Subcutaneous adipose tissue (tissue), 4 donors: ENCODE data around the gene ULBP1. TPM values are rescaled to one million over a fixed set of nuclear protein-coding genes. Genes with fewer than 3 reads are reported as not detected.

Experiments
- CTCF ChIP-seq: fragments of 450-650 bp; IDR thresholded peaks from one replicate; pipeline ENCODE4 v1.5.1; 2016; ENCODE audit warnings: low read depth, mild to moderate bottlenecking, control low read depth, antibody characterized with exemption, moderate library complexity
- total RNA-seq, 4 donors: library from RNA; depleted of rRNA; stranded (reverse); fragments of >200 nt; gene quantifications; one replicate each; pipeline ENCODE4 v1.1.0, GENCODE V29; 2016

The ULBP1 gene
- total RNA-seq: under 1 TPM in 1 of 4 donors, not detected in 3; 0.34 TPM

- TF ChIP-seq CTCF: no peak
Measured at GRCh38 chr6:149963462-149964307, at the start of gene ULBP1. Gene ULBP1 (plus strand): TSS chr6:149963943. CDS start chr6:149964050, 107 bp downstream.

- no peak for TF ChIP-seq CTCF
Measured at GRCh38 chr6:149915970-149916865, 47.5 kb upstream of the ULBP1 start.

- TF ChIP-seq CTCF: no peak
Measured at GRCh38 chr6:149917679-149918078, 46.1 kb upstream of the ULBP1 start.

- no peak for TF ChIP-seq CTCF
Measured at GRCh38 chr6:149918151-149918905, 45.4 kb upstream of the ULBP1 start.

- TF ChIP-seq CTCF: no peak
Measured at GRCh38 chr6:149919834-149920225, 43.9 kb upstream of the ULBP1 start.

GRCh38 chr6:149921361-149921760, 42.4 kb upstream of the ULBP1 start:
- no peak for TF ChIP-seq CTCF
